Cardiac fibroblast (primary cell): ENCODE results near the gene HCN3.
"Not testable (repeated sequence)": the region's sequence is repeated elsewhere in the genome, so short reads cannot be mapped to it uniquely, and the experiment has no call there.

ENCODE experiments used
- DNase-seq, 2 donors: peaks; one replicate each; pipeline versions ENCODE4 v3.0.0 to v3.0.0-alpha.2; 2010; ENCODE audit warnings: low read depth in 2 of 2
- H3K4me3 ChIP-seq, 2 donors: replicated peaks in 1 of 2; 1 replicate in 1 of 2; 2 replicates in 1 of 2; pipeline ENCODE4 v1.5.1; 2011; ENCODE audit warnings: low read depth in 2 of 2, low read length in 2 of 2, mild to moderate bottlenecking in 2 of 2, moderate library complexity in 1 of 2
- CTCF ChIP-seq: IDR thresholded peaks from one replicate; pipeline ENCODE4 v1.5.1; 2011; ENCODE audit warnings: low read depth, mild to moderate bottlenecking, low read length, inconsistent platforms

Gene HCN3

DNA sequence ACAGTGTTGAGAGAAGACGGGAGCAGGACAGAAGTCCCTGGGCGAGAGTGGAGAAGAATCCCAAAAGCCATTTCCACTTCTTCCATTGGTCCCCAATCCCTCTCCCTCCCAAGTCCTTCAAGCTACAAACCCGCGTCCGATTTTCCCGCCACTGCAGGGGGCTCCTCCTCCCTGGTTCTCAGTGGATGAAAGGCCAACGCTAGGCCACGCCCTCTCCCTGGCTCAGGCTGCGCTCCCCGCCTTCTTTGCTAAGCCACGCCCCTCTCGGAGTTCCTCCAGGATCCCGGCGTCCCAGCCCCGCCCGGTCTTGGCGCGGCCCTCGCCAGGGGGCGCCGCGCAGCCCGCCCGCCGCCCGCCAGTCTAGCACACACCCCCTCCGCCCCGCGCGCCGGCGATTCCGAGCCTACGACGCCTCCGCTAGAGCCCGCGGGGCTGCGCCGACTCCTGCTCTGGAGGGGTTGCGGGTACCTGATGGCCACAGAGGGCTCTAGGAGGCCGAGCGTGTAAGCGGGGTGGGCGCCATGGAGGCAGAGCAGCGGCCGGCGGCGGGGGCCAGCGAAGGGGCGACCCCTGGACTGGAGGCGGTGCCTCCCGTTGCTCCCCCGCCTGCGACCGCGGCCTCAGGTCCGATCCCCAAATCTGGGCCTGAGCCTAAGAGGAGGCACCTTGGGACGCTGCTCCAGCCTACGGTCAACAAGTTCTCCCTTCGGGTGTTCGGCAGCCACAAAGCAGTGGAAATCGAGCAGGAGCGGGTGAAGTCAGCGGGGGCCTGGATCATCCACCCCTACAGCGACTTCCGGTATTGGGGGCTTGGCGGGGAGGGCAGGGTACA, at the start of gene HCN3:
TSS of gene HCN3 (plus strand) at position 394 of the 832 bp plus-strand sequence. CDS start at position 522, 128 bp downstream.
- peak; percentile 96 to 97 for DNase-seq
- peak; percentile 31 for TF ChIP-seq CTCF
- peak within 1 kb of the TSS; percentile 70 to 73 for H3K4me3 ChIP-seq

DNA sequence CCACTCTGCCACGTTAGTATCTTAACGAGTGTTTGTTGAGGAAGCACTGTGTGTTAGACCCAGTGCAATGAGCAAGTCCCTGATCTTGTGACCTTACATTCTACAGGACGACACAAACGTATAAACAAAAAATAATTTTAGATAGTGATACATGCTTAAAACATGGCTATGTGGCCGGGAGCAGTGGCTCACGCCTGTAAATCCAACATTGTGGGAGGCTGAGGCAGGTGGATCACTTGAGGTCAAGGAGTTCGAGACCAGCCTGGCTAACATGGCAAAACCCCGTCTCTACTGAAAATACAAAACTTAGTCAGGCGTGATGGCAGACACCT, 49.2 kb upstream of the HCN3 start:
- DNase-seq = no peak
- peak overlapping the region; percentile 23 to 48 for H3K4me3 ChIP-seq
- TF ChIP-seq CTCF = no peak

DNA sequence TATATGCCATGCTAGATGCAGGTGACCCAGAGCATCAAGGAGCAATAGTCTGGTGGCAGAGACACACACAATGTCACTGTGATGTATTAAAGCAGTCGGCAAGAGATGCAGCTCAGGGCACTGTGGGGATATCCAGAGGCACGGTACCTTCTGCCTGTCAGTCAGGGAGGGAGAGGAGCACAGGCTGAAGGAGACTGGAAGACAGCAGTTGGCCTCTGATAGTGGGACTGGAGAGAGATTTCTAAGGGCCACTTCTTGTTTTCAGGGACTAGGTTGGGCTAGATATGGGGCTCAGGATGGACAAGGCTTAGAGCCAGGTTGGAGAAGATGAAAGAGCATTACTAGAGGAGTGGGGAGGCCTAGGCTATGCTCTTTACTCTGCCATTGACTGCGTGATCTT, 46.0 kb upstream of the HCN3 start:
- H3K4me3 ChIP-seq, DNase-seq: not testable (repeated sequence)

- H3K4me3 ChIP-seq = not testable (repeated sequence)
- peak; percentile 30 to 82 for DNase-seq
Measured at GRCh38 chr1:155232001-155232978, 45.0 kb upstream of the HCN3 start.

DNA sequence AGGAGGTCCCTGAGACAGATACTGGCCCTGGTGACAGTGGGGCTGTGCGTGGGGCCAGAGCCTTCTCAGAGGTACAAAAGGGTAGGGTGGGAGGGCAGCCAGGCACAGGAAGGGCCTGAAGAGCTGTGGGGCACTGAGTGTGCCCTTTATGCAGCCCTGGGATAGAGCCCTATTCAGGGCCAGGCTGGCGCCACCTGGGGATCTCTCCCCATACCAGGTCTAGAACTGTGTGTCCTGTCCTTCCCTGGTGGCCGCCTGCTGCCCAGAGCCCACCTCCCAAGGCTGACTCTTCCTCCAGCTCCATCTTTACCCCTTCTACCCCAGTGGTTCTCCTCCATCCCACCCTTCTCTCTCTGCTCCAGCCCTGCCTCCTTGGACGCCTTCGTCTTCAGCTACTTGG, 43.8 kb upstream of the HCN3 start:
- not testable (repeated sequence) for H3K4me3 ChIP-seq, DNase-seq

- DNase-seq, H3K4me3 ChIP-seq: not testable (repeated sequence)
Measured at GRCh38 chr1:155235375-155235774, 41.9 kb upstream of the HCN3 start.

- H3K4me3 ChIP-seq = no peak overlapping the region
- no peak for DNase-seq
Measured at GRCh38 chr1:155236451-155236850, 40.8 kb upstream of the HCN3 start.

DNA sequence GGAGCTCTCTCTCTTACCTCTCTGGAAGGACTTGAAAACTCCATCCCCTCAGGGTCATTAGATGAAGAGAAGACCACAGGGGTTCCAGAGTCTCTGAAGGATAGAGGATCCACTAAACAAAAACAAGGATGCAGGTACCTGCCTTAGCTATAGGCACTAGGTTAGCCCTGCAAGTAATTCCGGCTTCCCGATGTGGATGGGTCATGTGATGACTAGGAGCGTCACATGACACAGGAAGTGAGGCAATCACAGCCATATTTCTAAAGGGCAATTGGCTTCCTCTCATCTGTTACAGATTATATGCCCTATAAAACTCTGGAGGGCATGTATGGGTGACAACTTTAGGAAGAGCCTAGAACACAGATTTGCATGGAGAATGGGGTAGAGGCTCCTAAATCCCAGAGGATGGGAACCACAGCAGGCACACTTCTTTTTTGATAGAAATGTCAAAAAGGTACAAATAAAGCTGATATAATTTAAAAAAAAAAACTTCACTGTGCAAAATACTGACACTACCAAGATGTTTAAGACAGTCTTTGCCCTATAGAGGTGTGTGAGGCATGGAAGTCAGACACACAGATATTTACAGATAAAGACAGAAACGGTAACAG, 36.1 kb upstream of the HCN3 start:
- peak overlapping the region; percentile 43 to 57 for H3K4me3 ChIP-seq
- peak; percentile 84 to 86 for DNase-seq
- TF ChIP-seq CTCF = no peak

More at GRCh38 chr1:155236451-155236850, 40.8 kb upstream of the HCN3 start:
- no peak for TF ChIP-seq CTCF
